WTC11 (cell line): ENCODE measurements around the gene P4HB. TPM values are rescaled to one million over a fixed set of nuclear protein-coding genes. Genes with fewer than 3 reads are reported as not detected.

Source experiments
- ATAC-seq: fragments of 200-7000 bp; cut with Tn5 transposase; 2 replicates; pipeline ENCODE4 v1.10.0; 2021; ENCODE audit warnings: mild to moderate bottlenecking, moderate library complexity
- CTCF ChIA-PET: fragments of 300-600 bp; sonication (Branson Sonifier 250); formaldehyde crosslinking; loops from one replicate; lab custom pipeline; 2021; ENCODE audit warnings: antibody characterized with exemption; lab: Charles Lee
- POLR2A ChIA-PET: fragments of 350-600 bp; sonication (Branson Sonifier 250); formaldehyde crosslinking; loops from one replicate; lab custom pipeline; 2021; ENCODE audit warnings: antibody characterized with exemption; lab: Charles Lee
- DNase-seq: peaks from one replicate; pipeline ENCODE4 v3.0.0; 2021; ENCODE audit warnings: low spot score
- H3K27ac Mint-ChIP-seq: 2 replicates; pipeline ENCODE4 v1.8.0; 2021; ENCODE audit warnings: mixed read lengths
- H3K27me3 Mint-ChIP-seq: 2 replicates; pipeline ENCODE4 v1.8.0; 2021; ENCODE audit warnings: low read depth, mild to moderate bottlenecking, moderate library complexity, mixed read lengths
- H3K36me3 Mint-ChIP-seq: 2 replicates; pipeline ENCODE4 v1.8.0; 2021; ENCODE audit warnings: mixed read lengths
- H3K4me1 Mint-ChIP-seq: 2 replicates; pipeline ENCODE4 v1.8.0; 2022; ENCODE audit warnings: mixed read lengths
- H3K4me3 Mint-ChIP-seq: 2 replicates; pipeline ENCODE4 v1.8.0; 2021; ENCODE audit warnings: mild to moderate bottlenecking, moderate library complexity, mixed read lengths
- H3K9me3 Mint-ChIP-seq: 2 replicates; pipeline ENCODE4 v1.8.0; 2021; ENCODE audit warnings: mixed read lengths
- ARID4B ChIP-seq: sonication (generic); formaldehyde crosslinking; IDR thresholded peaks from 2 replicates; pipeline ENCODE4 v1.8.0; 2023; ENCODE audit warnings: missing genetic modification reagents, mild to moderate bottlenecking, borderline replicate concordance
- ATF1 ChIP-seq: sonication (generic); formaldehyde crosslinking; IDR thresholded peaks from 2 replicates; pipeline ENCODE4 v1.8.1; 2023; ENCODE audit warnings: mild to moderate bottlenecking, moderate library complexity, missing genetic modification reagents
- CREB1 ChIP-seq: sonication (generic); formaldehyde crosslinking; IDR thresholded peaks from 2 replicates; pipeline ENCODE4 v1.8.0; 2023; ENCODE audit warnings: mild to moderate bottlenecking, missing genetic modification reagents
- CREM ChIP-seq: sonication (generic); formaldehyde crosslinking; IDR thresholded peaks from 2 replicates; pipeline ENCODE4 v1.8.1; 2022; ENCODE audit warnings: mild to moderate bottlenecking, missing genetic modification reagents, moderate library complexity
- CTCF ChIP-seq: fragments of 200-600 bp; IDR thresholded peaks from 2 replicates; pipeline ENCODE4 v1.8.0; 2022; ENCODE audit warnings: antibody characterized with exemption
- ESRRA ChIP-seq: sonication (generic); formaldehyde crosslinking; IDR thresholded peaks from 2 replicates; pipeline ENCODE4 v1.8.1; 2022; ENCODE audit warnings: mild to moderate bottlenecking, missing genetic modification reagents, borderline replicate concordance
- ETV6 ChIP-seq: sonication (generic); formaldehyde crosslinking; IDR thresholded peaks from 2 replicates; pipeline ENCODE4 v1.8.1; 2022; ENCODE audit warnings: mild to moderate bottlenecking, missing genetic modification reagents
- GTF2I ChIP-seq: fragments of 250-450 bp; sonication (Bioruptor Pico); conservative IDR thresholded peaks from 2 replicates; pipeline ENCODE4 v1.4.0; 2021; ENCODE audit warnings: mild to moderate bottlenecking
- NR1H2 ChIP-seq: sonication (generic); formaldehyde crosslinking; IDR thresholded peaks from 2 replicates; pipeline ENCODE4 v1.9.0; 2021; ENCODE audit warnings: mild to moderate bottlenecking, moderate library complexity, missing genetic modification reagents
- SOX15 ChIP-seq: fragments of 250-450 bp; sonication (Bioruptor Pico); IDR thresholded peaks from 2 replicates; pipeline ENCODE4 v1.9.0; 2021; ENCODE audit warnings: mild to moderate bottlenecking
- SP1 ChIP-seq: sonication (generic); formaldehyde crosslinking; conservative IDR thresholded peaks from 2 replicates; pipeline ENCODE4 v1.8.1; 2022; ENCODE audit warnings: missing genetic modification reagents
- STAT6 ChIP-seq: sonication (generic); formaldehyde crosslinking; conservative IDR thresholded peaks from 2 replicates; pipeline ENCODE4 v1.8.1; 2023; ENCODE audit warnings: mild to moderate bottlenecking, low read depth, missing genetic modification reagents, moderate library complexity
- ZNF138 ChIP-seq: sonication (generic); formaldehyde crosslinking; conservative IDR thresholded peaks from 2 replicates; pipeline ENCODE4 v1.8.1; 2022; ENCODE audit warnings: mild to moderate bottlenecking, moderate library complexity, missing genetic modification reagents
- ZNF317 ChIP-seq: sonication (generic); formaldehyde crosslinking; IDR thresholded peaks from 2 replicates; pipeline ENCODE4 v1.8.1; 2023; ENCODE audit warnings: low read depth, mild to moderate bottlenecking, moderate library complexity, missing genetic modification reagents, borderline replicate concordance
- total RNA-seq: library from RNA; stranded (reverse); gene quantifications from 3 replicates; pipeline ENCODE4 v1.2.3, GENCODE V29; 2021
- TF ChIP-seq, protein P1 (sequence below): fragments of 250-450 bp; sonication (Bioruptor Pico); IDR thresholded peaks from 2 replicates; pipeline ENCODE4 v1.8.0; 2021; ENCODE audit warnings: mild to moderate bottlenecking
- TF ChIP-seq, protein P2 (sequence below): fragments of 250-450 bp; sonication (Bioruptor Pico); conservative IDR thresholded peaks from 2 replicates; pipeline ENCODE4 v1.9.0; 2021; ENCODE audit warnings: mild to moderate bottlenecking

P4HB gene
- total RNA-seq, 1 experiment from 2014 or later, result 380 TPM

- TF ChIP-seq, protein P1, sequence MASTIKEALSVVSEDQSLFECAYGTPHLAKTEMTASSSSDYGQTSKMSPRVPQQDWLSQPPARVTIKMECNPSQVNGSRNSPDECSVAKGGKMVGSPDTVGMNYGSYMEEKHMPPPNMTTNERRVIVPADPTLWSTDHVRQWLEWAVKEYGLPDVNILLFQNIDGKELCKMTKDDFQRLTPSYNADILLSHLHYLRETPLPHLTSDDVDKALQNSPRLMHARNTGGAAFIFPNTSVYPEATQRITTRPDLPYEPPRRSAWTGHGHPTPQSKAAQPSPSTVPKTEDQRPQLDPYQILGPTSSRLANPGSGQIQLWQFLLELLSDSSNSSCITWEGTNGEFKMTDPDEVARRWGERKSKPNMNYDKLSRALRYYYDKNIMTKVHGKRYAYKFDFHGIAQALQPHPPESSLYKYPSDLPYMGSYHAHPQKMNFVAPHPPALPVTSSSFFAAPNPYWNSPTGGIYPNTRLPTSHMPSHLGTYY (CRISPR knock-in tag), result no peak
- TF ChIP-seq ESRRA (no peak), GTF2I (CRISPR knock-in tag) (no peak), SP1 (CRISPR knock-in tag) (no peak), STAT6 (CRISPR knock-in tag) (no peak), SOX15 (CRISPR knock-in tag) (no peak), CTCF (no peak), ETV6 (CRISPR knock-in tag) (no peak), ATF1 (CRISPR knock-in tag) (no peak)
These were observed 29.3 kb upstream of the P4HB start (continued) for GRCh38 chr17:81889602-81890001.

- peak overlapping the region; percentile 63; the same call in 1 of the 2 replicates for H3K27ac Mint-ChIP-seq
- ATAC-seq, result no peak
These were observed 28.8 kb upstream of the P4HB start for GRCh38 chr17:81888988-81889595.

More at GRCh38 chr17:81888988-81889595, 28.8 kb upstream of the P4HB start:
- ChIA-PET CTCF (no interaction called here), POLR2A (no interaction called here)
- H3K4me3 Mint-ChIP-seq, result peak overlapping the region; percentile 88
- no peaks in the 10 kb centered on the region for H3K27me3 Mint-ChIP-seq
- peaks cover 11% of the 10 kb centered on the region for H3K4me1 Mint-ChIP-seq
- DNase-seq, result no peak
- H3K9me3 Mint-ChIP-seq, result no peaks in the 10 kb centered on the region
- peaks cover 50% of the 10 kb centered on the region for H3K36me3 Mint-ChIP-seq
- TF ChIP-seq CREM (CRISPR knock-in tag) (no peak), ARID4B (CRISPR knock-in tag) (no peak), ZNF317 (CRISPR knock-in tag) (no peak), NR1H2 (CRISPR knock-in tag) (no peak), ZNF138 (no peak), SP1 (CRISPR knock-in tag) (no peak), CREB1 (no peak)
- TF ChIP-seq, protein P2, sequence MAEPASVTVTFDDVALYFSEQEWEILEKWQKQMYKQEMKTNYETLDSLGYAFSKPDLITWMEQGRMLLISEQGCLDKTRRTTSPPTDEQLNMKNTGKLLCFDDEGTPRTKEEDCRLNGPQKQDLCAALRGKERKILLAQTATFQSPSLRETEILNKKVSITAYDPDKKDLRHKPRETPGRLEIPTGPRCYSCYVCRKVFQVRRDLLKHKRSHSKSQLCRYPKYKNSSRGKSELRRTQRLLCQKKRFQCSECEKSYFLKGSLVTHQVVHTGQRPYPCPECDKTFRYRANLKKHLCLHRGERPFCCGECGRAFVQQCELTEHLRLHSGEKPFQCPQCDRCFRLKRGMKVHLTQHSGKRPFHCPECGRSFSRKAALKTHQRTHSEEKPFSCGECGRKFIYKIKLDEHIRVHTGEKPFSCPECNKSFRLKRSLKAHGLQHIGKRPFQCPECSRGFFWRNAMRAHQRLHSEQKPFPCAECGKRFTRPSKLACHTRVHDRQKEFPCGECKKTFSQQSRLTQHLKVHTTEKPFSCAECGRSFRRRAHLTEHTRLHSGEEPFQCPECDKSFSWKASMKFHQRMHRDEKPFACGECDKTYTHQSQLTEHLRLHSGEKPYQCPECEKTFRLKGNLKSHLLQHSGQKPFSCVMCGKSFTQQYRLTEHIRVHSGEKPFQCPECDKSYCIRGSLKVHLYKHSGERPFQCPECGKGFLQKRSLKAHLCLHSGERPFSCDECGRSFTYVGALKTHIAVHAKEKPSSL (CRISPR knock-in tag), result no peak
- TF ChIP-seq, all 79 proteins: peak for 0
